Stimulated activated CD8-positive, alpha-beta memory T cell treated with anti-CD3 and anti-CD28 coated beads, Interleukin-12 subunit alpha, Interleukin-12 subunit beta, amount 100 ng/mL, for 4 hours (primary cell): Measurements from ENCODE around the gene RUFY3.

Experiments used
- DNase-seq: peaks from one replicate; pipeline ENCODE4 v3.0.0-alpha.2; 2020; ENCODE audit warnings: low read depth

The RUFY3 gene

DNA sequence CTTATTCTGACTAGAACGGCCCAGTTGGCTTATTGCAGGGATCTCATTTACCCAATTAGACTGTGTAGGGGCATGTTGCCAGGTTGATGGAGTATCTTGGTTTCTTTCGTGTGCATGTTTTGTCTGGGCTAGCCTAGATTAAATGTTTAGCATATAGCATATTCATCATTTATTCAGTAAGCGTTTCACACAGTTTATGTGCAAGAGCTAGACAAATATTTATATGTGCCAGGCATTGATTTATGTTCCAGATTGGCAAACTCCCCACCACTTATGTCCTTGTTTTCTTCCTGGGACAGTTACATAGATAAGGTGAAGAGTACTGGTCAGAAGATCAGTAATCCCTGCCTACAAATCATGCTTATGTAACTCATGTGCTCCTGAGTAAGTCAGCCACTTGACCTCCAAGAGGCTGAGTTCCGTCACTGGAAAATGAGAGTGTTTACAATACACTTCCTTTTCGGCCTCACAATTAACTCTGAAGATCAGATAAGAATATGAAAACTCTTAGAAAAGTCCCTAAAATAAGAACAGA, 57.2 kb downstream of the RUFY3 start:
- no peak for DNase-seq

DNA sequence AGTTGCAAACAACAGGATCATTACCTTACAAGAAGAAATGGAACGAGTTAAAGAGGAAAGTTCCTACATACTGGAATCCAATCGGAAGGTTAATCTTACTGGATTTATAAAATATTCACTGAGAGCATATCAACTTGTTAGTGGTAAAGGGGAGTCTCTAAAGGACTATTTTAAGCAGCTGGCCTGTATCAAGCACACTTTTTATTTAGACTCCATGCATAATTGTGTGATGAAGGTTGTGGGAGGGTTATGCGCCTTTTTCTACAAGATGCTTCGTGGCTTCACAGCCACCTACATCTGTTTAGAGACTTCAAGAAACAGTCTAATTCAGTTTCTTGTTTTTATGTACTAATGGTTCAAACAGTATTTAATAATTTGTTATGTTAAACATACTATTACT, 61.3 kb downstream of the RUFY3 start:
- DNase-seq: no peak

DNA sequence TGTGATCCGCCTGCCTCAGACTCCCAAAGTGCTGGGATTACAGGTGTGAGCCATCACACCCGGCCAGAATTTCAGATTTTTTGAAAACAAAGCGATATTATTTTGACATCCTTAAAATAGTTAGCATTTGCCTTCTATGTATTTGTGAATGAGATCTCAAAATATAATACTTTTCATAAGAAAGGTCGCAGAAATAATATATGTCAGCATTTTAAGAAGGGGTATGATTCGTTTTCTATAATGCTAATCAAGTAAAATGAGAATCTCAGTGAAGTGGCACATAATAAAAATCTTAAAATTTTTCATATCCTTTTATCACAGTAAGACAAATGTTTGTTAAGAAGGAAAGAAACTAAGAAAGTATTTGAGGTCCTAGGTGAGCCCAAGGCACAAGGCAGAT, 65.7 kb downstream of the RUFY3 start:
- DNase-seq: no peak

DNA sequence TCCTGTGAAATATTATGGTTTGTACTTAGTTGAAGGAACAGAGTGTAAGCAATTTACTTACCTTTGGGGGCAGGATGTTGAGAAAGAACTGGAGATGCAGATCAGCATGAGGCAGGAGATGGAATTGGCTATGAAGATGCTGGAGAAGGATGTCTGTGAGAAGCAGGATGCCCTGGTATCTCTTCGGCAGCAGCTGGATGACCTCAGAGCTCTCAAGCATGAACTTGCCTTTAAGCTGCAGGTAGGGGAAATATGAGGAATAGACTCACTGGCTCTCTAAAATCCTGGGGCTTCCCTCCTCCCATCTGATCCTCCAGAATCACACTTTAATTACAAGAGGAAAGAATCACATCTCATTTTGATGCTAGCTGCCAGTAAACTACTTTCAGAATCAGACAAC, 67.0 kb downstream of the RUFY3 start:
- DNase-seq: no peak

DNA sequence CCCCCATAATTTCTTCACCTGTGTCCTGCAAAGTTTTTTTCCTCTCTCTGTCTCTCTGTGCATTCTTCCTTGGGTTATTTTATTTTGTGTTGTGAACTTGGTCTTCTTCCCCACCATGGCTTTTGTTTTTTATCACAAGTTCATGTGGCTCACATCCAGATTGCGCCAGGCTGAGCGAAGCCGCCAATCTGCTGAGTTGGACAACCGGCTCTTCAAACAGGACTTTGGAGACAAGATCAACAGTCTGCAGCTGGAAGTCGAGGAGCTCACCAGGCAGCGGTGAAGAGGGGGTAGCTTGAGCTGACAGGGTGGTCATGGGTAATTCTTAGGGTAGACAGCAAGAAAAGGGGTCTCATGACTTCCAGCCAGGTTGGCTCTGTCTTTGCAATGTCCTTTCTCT, 71.9 kb downstream of the RUFY3 start:
- no peak for DNase-seq

GRCh38 chr4:70801265-70801809, 79.6 kb downstream of the RUFY3 start:
- no peak for DNase-seq

DNA sequence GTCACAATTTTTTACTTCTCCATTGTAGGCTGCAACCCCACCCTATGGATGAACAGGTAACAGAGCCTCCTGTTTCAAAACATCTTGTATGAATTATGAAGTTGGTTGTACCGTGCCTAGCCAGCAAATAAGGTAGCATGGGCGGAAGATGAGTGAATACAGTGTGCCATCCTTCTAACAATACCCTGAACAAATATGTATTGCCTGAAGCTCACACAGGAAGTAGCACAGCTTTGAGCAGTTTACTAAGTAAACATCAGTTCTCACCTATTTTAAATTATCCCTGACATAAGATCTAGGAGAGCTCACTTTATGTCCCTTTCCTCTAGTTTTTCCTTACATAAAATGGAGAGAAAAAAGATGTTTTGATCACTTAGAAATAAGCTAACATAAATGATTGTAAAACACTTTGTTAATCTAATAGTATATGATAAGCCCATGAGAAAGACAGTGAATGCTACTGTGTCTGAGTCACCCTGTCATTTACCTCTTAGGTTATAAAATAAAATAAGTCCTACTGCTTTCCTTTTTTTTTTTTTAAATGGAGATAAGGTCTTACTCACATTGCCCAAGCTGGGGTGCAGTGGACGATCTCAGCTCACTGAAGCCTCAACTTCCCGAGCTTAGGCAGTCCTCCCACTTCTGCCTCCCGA, 81.3 kb downstream of the RUFY3 start:
- DNase-seq: no peak

DNA sequence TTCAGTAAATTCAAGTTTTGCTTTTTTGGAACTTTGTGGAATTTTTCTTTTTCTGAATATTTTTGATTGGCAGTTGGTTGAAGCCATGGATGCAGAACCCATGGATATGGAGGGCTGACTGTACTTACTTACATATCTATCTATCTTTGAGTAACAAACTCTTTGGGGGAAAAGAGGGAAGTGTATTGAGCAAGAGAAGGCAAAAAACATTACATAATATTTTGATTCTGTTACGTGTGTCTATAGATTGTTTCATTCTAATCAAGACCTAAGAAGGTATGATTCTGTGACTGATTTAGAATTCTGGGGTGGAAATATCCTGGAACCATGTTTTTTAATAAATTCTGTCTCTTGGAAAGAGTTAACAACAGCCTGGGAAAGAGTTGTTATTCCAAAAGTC, 86.4 kb downstream of the RUFY3 start:
- DNase-seq: no peak

GRCh38 chr4:70815370-70815769, 93.6 kb downstream of the RUFY3 start:
- no peak for DNase-seq

DNA sequence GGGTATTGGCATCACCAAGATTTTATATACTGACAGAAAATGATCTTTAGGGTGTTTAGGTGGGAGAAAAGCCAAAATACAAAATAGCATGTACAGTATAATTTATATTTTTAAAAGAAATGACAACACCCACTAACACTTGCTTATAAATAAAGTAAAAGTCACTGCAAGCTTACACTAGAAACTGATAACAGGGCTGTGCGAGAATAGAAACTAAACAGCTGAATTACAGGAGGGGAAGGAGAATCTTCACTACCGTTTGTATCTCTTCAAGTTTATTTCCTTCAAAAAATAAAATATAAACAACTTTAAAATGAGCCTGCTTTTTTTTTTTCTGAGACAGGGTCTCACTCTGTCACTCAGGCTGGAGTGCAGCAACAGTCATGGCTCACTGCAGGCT, 95.1 kb downstream of the RUFY3 start:
- DNase-seq: no peak

- no peak for DNase-seq
These were observed 96.5 kb downstream of the RUFY3 start for GRCh38 chr4:70818173-70818855.

DNA sequence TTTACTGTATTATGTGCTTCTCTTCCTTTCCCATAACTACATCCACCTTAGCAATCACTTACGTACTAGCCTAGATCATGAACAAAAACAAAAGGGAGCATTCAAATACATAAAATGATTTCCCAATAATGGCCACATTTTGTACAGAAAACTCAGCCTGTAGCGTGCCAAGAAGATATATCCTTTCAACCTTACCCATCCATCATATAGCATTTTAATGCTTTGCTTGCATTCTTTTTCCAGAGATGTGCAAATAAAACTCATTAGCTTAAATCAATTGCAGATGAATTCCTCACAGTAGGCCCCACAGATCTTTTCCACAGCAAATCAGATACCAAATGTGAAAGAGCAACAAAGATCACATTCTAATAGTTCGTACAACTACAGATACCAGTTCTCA, 97.2 kb downstream of the RUFY3 start:
- no peak for DNase-seq

GRCh38 chr4:70829015-70829414, 107.3 kb downstream of the RUFY3 start:
- DNase-seq: no peak

DNA sequence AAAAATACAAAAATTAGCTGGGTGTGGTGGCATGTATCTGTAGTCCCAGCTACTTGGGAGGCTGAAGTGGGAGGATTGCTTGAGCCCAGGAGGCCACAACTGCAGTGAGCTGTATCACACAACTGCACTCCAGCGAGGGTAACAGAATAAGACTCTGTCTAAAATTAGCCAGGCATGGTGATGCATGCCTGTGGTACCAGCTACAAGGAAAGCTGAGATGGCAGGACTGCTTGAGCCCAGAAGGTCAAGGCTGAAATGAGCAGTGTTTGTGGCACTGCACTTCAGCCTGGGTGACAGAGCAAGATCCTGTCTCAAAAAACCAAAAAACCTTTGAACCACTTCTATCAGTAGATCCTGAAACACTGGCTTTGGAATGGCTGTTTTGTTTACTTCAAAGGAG, 107.7 kb downstream of the RUFY3 start:
- no peak for DNase-seq

GRCh38 chr4:70830054-70830453, 108.3 kb downstream of the RUFY3 start:
- no peak for DNase-seq

- no peak for DNase-seq
These were observed 109.5 kb downstream of the RUFY3 start for GRCh38 chr4:70831293-70831692.

DNA sequence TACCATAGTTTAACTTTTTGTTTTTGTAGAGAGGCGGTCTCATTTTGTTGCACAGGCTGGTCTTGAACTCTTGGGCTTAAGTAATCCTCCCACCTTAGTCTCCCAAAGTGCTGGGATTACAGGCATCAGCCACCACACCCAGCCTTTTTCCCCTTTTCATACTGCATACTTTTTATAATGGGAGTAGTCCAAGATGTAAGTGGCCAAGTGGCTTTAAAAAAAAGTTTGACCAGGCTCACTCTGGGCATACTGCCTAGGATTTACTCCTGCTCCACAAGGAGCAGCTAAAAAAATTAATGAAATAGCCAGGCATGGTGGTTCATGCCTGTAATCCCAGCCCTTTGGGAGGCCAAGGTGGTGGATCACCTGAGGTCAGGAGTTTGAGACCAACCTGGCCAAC, 111.9 kb downstream of the RUFY3 start:
- DNase-seq: no peak

GRCh38 chr4:70836081-70836480, 114.3 kb downstream of the RUFY3 start:
- DNase-seq: no peak

DNA sequence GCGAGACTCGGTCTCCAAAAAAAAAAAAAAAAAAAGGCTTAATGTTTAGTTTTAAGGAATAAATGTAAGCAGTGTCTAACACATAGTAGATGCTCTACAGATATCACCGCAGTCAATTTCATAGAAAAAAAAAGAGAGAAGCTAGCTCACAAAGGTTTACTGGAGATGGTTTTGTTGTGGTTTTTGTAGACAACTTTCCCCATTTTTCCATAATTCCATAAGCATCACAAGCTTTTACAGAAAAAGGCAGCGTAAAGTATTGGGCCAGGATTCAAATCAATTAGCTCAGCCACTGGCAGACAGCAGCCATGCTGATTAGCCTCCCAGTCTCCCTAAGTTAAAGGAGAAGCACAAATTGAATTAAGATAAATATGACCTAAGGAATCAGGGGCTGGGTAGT, 116.4 kb downstream of the RUFY3 start:
- no peak for DNase-seq

DNA sequence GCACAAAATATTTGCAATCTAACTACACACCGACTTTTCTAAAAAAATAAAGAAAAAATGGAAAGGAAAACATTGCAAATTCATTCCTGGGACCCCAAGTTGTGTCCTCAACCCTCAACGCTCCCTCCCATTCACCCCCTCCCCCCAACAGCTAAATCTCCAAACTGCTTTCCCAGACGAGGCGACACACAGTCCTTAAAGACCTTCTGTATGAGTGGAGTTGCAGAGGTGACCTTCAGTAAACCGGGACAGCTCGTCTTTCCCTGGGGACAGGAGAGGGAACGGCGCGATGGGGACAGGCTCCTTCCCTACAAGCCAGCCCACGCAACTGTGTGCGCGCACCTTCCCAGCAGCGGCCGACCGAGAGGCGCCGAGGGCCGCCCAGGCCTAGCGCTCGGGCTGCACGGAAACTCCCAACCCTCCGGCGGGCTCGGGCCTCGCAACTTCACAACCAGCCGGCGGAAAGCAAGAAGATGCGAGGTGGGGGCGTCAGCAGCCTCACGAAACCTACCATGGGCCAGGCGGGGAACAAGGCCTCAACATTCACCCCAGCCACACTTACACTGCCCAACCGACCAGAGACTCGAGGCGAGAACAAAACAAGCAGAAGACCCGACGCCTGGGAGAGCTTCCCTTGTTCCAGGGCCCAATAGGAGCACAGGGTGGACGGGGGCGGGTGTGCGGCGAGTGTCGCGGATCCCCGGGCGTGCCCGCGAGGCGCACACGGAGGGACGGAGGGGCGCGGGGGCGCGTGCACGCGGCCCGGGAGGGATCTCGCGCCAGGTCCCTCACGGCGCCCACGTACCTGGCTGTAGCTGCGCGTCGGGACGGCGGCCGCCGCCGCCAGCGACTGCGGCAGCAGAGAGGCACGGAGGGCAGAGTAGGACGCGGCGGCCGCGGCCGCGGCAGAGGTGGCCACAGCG, 117.2 kb downstream of the RUFY3 start:
- DNase-seq: peak; percentile 53

DNA sequence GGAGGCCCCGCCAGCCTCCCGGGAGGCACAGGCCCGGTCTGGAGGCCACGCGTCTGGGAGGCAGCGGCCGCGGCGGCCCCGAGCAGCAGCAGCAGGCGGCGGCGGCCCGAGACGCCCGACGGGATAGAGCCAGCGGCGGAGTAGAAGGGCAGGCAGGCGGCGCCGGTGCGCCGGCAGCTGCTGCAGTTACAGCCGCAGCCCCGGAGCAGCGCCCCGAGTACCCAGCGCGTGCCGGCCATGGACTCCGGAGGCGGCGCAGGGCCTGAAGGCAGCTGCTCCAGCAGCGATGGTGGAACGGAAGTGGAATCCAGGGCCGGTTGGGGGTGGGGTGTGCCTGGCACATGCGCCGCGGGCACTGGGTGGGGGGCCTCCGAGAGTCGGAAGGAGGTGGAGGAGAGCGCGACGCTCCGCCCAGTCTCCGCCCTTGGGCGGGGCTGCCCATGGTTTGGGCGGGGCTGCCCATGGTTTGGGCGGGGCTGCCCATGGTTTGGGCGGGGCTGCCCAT, 117.9 kb downstream of the RUFY3 start, which contains the start of gene GRSF1:
GRSF1 (minus strand) TSS at position 302 of the 505 bp plus-strand sequence; CDS start at position 239, 63 bp downstream.
- peak; percentile 82 for DNase-seq

DNA sequence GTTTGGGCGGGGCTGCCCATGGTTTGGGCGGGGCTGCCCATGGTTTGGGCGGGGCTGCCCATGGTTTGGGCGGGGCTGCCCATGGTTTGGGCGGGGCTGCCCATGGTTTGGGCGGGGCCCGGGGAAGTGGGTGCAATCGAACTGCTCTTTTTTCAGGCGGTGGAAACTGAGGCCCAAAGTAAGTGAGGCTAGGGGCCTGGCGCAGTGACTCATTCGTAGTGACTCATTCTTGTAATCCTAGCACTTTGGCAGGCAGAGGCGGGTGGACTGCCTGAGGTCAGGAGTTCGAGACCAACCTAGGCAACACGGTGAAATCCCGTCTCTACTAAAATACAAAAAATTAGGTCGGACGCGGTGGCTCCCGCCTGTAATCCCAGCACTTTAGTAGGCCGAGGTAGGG, 118.4 kb downstream of the RUFY3 start:
- peak; percentile 45 for DNase-seq
